Mucosa of gallbladder (tissue), 1 donor: ENCODE data around the gene DMGDH. TPM values are rescaled to one million over a fixed set of nuclear protein-coding genes. Genes with fewer than 3 reads are reported as not detected.

Experiments
- DNase-seq: peaks from one replicate; pipeline ENCODE4 v3.0.0-alpha.2; 2020; ENCODE audit warnings: low spot score
- total RNA-seq: library from RNA; stranded (reverse); gene quantifications from one replicate; pipeline ENCODE4 v1.2.1, GENCODE V29; 2021
- donor health status: DM: no; HTN: no; CAD: no.

DMGDH gene
- total RNA-seq, 1 donor from 2014 or later: 1.6 TPM

DNA sequence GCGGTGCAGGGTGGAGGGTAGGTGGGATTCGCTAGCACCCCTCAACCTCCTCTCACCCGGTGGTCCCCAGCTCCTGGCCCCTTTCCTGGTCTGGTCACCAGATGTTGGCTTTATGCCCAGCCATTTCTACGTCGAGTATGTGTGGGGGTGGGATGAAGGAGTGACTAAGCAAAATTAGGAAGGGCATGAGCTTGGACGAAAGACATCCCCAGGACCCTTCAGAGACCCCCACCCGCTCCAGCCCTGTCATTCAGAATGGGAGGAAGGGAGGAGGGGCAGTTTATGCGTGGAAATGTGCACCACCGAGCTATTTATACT is 835 bp upstream of the DMGDH start:
- DNase-seq: no peak

DNA sequence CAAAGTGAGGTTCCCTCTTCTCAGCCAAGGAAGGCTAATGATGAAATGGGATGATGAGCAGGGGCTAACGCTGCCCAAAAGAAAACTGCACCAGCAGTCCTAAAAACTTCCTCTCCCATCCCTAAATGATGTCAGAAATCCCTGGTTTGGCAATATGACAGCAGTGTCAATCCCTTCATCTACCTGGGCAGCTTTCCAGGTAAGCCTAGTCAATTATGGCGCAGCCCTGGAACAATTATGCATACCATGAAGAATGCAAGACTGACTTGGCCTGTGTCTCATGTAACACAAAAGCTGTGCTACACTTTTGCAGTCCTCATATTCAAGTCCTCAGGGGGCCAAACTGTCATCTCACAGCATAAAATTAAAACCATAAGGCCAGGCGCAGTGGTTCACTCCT is 7.0 kb downstream of the DMGDH start:
- no peak for DNase-seq

DNA sequence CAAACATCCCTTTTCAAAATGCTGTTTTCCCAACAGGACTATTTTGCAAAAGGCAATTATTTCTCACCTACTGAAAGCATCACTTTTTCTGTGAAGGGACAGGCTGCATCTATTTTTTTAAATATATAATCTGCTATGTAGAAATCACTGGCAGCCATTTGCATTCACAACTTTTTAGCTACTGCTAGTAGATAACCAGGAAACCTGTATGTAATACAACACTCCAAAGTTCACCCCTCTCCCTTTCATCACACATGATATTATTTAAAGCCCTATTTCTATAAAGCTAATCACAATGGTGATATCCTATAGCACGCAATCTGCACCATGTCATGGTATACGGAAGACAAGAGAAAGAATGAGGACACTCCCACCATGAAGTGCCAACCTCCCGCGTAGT is 9.8 kb downstream of the DMGDH start:
- no peak for DNase-seq

DNA sequence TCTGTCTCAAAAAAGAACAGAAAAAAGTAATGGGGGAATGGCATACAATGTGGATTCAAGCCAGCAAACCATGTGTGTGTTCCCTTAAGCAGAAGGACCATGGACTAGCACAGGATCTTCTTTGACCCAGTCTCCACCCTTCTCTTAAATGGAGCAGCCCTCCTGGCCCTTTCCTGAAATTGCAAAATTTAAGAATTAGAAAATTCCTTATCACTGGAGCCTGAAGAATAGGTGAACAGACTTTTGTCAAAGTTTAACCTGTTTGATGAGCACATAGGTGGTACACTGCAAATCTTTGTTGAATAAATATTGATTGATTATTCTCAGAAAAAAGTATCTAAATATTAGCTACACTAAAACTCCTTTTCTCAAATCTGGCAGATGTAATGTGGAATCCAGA is 12.6 kb downstream of the DMGDH start:
- no peak for DNase-seq

DNA sequence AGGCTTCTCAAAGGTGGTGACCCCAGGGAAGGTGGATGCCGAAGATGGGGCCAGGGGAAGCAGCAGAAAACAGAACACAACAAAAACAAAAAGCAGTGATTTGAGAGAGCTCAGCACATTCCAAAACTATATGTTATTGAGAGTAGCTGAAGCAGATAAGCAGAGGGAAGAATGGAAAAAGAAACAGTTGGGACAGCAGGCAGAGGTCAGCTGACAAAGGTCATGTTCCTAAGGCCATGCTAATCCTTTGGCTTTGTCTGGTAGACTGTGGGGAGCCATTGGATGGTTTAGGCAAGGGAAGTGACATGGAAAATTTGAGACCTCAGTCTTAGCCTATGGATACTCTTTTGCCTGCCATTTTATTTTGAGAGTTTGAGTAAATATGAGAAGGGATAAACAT is 14.5 kb downstream of the DMGDH start:
- DNase-seq: no peak

DNA sequence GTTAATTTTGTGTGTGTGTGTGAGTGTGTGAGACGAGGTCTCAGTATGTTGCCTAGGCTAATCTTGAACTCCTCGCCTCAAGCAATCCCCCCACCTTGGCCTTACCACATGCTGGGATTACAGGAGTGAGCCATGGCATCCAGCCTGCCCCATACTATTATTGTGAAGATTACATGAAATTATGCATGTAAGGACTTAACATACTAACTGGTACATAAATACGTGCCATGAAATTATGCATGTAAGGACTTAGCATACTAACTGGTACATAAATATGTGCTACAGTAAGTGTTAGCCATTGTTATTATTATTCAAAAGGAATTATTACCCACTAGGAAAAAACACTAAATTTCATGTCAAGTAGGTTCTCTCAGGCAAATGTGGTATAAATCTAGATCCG is 16.2 kb downstream of the DMGDH start:
- no peak for DNase-seq

DNA sequence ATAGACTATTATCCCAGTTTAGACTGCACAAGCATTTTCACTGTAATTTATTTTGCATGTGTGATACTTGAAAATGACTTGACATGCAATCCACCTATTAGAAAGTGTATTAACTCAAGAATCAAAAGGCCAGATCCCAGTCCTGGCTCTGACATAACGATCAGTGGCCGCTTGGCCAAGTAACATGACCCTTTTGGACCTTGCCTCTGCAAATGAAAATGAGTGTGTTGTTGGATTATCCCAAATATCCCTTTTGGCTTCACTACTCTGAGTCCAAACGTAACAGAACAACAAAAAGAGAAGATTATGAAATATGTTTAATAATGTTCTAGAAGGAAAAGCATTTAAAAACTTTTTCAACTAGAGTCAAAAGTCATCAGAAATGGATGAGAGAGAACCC is 19.0 kb downstream of the DMGDH start:
- DNase-seq: no peak

DNA sequence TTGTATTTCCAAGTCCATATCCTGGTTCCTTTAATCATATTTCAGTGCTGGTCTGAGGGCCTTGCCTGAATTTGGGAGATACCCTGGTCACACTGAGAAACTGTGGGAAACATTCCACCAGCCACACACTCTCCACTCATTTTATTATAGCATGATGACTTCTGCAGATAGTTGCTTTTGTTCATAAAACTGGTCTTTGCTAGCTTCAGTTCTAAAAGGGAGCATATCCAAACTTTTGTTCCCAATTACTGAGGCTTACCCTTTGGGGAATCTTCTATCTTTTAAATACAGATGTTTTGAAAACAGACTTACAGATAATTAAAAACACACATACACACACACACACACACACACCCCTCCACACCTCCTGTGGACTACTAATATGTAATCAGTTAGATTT is 21.0 kb downstream of the DMGDH start:
- no peak for DNase-seq

DNA sequence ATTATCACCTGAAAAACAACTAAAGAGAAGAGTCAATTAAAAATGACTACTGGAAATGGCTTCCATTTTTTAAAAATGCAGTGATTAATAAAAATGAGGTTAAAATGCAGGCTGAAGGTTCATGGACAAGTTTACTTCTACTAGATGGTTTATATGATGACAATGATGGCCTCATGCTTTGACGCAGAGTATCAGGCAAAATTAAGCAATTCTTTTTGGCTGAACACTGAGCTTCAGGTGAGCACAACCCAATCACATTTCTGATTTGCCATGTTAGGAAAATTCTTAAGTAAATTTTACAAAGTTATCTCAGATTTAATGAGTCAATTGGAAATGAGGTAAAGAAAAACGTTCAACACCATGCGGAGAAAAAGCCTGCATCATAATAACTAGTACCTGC is 22.3 kb downstream of the DMGDH start:
- no peak for DNase-seq

DNA sequence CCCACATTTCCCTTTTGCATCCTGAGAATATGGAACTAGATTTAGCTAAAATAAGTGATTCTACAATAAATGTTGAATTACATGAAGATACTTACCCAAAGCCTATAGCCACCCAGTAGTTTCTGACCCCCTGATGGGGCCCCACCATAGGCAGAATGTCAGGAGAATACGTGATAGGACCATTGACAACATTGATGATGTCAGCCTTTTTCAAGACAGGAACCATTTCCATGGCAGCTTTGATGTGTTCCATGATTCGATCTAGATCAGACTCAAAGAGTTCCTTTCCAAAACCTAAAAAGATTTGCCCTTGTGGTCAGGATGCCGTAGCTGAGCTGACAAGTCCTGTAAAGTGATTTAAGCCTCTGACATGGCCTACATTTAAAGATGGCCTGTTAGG is 27.3 kb downstream of the DMGDH start:
- no peak for DNase-seq

DNA sequence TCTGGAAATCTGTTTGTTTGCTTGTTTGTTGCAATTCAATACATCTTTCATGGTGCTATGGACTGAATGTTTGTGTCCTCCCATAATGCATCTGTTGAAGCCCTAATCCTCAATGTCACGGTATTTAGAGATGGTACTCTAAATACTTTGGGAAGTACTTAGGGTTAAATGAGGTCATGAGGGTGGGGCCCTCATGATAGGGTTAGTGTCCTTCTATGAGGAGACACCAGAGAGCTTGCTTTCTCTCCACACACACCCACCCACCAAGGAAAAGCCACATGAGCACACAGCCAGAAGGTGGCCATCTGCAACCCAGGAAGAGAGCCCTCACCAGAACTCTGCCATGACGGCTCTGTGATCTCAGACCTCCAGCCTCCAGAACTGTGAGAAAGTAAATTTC is 32.7 kb downstream of the DMGDH start:
- no peak for DNase-seq

DNA sequence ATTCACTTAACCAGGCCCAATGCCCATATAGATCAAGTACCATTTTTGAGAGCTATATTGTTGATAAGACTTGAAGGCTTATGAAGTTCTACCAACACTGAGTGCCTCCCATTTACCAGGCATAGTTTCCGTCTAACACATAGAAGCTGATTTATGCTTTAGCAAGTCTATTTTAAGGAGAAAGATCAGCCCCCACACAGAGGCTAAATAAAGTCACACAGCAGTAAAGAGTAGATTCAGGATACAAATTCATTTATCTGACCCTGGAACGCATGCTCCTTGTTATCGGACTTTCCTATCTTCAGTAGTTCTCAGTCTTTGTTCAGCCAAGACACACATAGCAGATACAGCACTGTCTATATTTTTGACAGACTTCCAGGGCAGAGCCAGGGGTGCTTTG is 34.2 kb downstream of the DMGDH start:
- DNase-seq: no peak

DNA sequence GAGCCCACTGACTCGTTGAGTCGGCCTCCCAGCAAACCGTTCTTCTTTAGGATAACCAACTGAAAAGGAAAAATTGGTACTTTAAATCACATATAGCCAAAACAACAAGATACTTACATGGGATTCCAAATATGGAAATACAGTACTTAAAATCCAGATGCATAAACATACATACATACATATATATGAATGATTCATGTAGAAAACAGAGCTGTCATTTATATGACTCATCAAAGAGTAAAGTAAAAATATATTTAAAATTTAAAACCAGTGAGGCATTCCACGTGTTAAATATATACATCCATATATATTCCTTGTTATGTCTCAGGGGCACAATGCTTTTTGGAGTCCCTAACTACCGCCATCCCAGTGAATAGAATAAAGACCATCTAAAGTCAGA is 36.7 kb downstream of the DMGDH start:
- DNase-seq: no peak

DNA sequence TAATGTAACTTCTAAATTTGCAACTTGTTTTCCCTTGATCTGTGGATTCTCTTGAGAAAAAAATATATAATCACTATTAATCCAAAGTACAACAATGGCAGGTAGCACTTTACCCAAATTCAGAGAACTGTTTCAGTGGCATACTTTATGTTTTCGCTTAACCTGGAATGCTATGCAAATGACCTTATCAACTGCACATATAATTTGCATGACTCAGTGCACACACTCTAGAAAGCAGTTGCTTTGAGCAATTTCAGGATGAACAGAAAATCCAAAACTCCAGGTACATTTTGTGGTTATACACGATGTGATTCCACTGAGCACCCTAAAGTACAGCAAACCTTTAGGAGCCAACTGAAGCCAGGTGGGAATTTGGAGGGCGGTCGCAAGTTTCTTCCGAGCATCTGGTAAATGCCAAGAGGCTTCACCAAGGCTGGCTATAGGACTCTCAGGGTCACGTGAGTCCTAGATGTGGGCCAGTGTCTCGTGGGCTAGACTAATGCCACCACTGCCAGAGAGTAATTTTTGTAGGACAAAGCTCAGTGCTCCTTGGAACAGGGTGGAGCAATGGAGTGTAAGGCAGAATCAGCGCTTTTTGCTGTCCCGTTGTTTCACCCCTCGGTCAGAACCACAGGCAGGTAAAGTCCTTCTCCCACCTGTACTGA is 37.3 kb downstream of the DMGDH start:
- DNase-seq: no peak

DNA sequence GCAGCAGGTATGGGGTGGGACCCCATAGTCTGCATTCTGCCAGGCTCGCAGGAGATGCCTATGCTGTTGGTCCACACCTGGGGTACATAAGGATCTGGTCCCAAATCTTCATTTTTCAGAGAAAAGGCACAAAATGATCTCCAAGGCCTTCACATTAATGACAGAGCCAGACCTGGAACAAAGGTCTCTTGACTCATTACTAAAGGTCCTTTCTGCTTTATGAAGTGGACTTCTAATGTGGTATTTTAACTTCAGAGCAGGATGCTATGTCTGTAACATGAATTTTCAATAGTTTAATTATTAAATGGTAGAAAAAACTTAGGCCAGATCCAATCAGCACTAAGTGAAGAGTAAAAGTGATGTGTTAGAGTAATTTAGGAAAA is 38.0 kb downstream of the DMGDH start:
- no peak for DNase-seq

DNA sequence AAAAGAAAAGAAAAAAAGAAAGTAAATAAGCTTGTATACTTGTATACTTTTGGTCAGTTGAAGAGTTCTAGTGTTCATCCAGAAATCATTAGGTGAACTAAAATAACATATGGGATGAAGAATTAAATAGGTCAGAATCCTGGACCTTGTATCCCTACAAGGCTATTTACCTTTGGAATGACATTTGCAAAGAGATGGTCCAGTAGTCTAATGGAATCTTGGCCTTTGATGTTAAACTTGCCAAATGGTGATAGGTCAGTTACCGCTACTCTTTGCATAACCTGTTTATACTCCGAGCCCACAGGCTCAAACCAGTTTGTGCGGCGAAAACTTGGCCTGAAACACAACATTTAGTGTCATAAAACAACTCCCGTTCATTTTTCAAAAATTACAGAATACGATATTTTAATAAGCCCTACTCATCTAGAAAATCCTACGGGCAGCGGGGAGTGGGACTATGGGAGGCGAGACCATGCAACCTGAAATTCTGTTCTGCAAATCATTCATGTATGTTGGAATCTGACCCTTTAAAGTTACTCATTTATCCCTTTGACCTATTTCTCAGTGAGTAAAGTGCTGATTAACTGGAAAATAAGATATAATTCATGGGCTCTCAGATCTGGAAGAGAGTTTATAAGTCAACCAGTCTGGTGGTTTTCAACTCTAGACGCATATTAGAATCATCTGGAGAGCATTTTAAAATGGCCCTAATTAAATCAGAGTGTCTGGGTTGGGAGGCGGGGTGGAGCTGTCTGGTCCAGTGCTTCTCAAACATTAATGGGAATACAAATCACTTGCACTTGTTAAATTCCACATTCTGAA is 38.6 kb downstream of the DMGDH start:
- DNase-seq: no peak

DNA sequence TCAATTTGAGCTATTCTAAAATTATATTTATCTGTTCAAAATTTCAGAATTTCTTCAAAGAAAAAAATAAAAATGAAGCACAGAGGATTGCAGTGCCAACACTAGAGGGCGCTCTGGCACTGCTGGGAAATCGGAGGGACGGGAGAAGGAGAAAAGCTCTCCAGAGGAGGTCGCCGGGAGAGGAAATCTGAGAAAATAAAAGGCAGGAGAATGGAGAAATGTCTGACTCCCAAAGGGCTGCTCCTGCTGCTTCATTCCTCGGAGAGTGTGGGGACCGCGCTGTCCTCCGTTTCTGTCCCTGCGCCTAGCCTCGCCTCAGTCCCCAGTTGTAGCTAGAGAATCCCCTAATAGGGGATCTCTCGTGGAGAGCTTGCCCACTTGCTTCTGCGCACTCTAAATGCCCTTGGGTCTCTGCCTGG is 44.4 kb downstream of the DMGDH start:
- DNase-seq: peak; percentile 32

DNA sequence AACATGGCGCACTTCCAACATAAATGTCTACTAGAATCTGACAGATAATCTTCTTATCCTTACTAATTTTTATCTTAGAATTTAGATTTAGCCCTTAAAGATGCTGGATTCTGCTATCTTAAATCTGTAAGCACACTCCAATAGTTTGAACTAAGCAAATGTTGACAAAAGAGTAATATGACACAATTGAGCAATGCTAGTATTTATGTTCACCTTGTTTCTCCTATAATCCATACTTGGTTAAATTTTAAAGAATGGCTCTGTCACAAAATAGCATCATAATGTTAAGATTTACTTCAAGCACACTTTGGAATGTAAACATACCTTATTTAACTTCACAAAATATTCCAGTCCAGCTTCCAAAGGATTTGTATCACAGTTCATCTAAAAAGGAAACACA is 45.5 kb downstream of the DMGDH start:
- DNase-seq: no peak

DNA sequence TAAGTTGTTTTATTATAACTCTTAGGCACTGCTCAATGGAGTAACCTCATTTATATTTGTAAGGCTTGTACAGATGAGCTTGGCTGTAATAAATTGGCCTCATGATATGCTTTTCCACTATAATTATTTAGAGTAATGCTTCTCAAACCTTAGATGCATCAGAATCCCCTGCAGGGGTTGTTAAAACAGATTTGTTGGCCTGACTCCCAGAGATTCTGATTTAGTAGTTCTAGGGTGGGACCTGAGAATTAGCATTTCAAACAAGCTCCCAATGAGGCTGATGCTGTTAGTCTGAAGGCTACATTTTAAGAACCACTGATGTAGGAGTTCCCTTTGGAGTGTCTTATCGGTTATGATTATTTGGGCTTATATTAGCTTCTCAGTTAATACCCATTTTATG is 46.1 kb downstream of the DMGDH start:
- no peak for DNase-seq

DNA sequence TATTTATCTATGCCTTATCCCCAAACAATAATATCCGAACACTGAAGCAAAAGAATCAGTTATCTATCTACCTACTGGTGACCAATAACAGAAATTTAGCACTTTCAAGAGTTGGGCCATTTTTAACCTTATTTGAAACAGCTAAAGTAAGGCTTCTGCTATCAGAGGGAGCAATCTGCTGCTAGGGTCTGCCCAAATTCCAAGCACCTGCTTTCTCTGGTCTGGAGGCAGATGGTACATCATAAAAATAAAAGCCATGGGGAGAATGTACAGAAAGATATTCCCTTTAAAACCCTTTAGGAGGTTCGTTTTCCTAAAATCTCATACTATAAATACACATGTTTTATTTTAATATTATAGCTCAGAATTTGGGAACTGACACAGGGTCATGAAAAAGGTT is 46.7 kb downstream of the DMGDH start:
- DNase-seq: no peak

DNA sequence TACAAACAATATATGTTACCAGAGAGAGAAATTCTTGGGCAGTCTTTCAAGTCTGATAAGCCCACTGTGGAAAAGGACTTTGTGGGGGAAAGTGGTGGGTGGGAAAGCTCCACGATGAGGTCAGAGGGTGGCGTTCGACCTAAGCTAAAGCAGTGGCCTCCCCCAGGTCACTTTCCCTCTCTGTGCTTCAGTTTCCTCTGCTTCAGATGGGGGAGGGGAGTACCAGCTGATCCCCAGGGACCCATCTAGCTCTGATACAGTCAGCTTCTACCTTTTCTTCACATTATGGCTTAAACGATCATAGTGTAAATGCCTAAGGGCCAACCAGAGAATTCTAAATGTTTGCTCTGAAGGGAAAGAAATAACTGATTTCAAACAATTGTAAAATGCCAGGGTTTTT is 47.7 kb downstream of the DMGDH start:
- no peak for DNase-seq

DNA sequence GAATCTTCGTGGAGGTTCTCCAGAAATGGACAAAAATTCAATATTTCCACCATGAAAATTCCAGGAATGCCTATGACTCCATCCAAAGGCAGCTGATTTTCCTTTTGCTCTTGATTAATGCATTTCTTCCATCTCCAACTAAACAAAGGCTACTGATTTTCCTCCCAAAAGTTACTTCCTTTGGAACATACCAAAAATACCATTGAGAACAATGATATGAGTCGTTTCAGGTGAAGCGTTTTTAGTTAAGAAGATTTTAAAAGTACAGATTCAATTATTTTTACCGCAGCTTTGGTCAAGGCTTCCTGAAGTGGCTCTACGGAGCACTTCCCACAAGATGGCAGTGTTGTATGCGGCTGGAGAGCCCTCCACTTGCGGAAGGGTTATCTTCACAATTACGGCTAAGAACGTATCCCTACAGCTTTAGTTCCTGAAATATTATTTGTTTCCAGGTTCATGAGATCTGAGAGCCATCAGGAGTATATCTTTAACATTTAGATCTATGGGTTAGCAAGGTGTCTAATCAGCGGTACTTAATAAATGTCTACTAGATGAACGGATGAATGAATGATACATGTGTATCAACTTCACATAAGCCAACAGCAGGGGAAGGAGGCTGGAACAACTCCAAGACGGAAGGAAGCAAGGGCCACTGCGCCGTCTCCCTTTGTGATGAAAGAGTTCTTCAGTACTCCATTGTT is 48.5 kb downstream of the DMGDH start:
- peak; percentile 61 for DNase-seq

DNA sequence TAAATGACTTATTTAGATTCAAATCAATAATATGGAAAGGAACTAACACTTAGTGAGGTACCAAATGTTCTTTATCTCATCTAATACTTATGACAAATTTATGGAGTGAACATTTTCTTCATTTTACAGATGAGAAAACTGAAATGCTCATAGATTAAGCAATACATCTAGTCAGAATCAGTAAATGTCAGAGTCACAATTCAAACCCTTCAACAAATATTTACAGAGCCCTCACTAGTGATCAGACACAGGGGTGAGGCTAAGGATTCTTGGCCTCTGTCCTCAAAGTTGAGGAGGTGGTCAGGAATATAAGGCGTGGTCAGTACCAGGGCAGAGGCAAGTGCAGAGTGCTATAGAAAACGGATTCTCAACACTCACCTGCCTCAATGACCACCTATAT is 54.8 kb downstream of the DMGDH start:
- no peak for DNase-seq
